ENCODE measurements around the gene CCDC150.

DNA sequence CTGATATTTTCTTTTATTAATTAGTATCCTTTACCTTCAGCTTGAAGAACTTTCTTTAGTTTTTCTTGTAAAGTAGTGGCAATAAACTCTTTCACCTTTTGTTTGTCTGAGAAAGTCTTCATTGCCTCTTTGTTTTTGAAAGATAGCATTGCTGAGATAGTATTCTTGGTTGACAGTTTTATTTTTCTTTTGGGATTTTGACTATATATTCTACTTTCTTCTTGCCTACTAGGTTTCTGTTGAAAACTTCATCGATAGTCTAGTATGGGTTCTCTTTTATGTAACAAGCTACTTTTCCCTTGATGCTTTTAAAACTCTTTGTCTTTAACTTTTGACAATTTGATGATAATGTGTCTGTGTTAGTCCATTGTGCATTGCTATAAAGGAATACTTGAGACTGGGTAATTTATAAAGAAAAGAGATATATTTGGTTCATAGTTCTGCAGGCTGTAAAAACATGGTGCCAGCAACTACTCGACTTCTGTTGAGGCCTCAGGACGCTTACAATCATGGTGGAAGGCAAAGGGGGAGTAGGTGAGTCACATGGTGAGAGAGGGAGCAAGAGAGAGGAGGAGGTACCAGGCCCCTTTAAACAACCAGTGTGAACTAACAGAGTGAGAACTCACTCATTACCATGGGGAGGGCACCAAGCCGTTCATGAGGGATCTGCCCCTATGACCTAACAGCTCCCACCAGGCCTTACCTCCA is 12.0 kb downstream of the CCDC150 start:
- TF ChIP-seq POLR2A (IDR thresholded peaks at IDR 0.05; ENCODE audit: low read depth, low read length) (no peak), POLR2AphosphoS5 (IDR thresholded peaks at IDR 0.05; ENCODE audit: low read depth, low read length) (no peak), TAF1 (IDR thresholded peaks at IDR 0.05; ENCODE audit: low read depth, low read length) (no peak), POU2F2 (IDR thresholded peaks at IDR 0.05; ENCODE audit: low read depth, low read length) (no peak), PAX5 (IDR thresholded peaks at IDR 0.05; ENCODE audit: insufficient read depth, low read length, severe bottlenecking) (no peak), SPI1 (IDR thresholded peaks at IDR 0.05; ENCODE audit: low read depth, low read length) (no peak)
